ENCODE measurements around the gene ACER3.
"Not testable (repeated sequence)": the region's sequence is repeated elsewhere in the genome, so short reads cannot be mapped to it uniquely, and the experiment has no call there.

Gene ACER3

GRCh38 chr11:76862794-76863193 lies 2.1 kb downstream of the ACER3 start:
- in situ Hi-C loops (cut with MboI; ENCODE audit: low sequenced_read_pairs), result not testable (repeated sequence)

DNA sequence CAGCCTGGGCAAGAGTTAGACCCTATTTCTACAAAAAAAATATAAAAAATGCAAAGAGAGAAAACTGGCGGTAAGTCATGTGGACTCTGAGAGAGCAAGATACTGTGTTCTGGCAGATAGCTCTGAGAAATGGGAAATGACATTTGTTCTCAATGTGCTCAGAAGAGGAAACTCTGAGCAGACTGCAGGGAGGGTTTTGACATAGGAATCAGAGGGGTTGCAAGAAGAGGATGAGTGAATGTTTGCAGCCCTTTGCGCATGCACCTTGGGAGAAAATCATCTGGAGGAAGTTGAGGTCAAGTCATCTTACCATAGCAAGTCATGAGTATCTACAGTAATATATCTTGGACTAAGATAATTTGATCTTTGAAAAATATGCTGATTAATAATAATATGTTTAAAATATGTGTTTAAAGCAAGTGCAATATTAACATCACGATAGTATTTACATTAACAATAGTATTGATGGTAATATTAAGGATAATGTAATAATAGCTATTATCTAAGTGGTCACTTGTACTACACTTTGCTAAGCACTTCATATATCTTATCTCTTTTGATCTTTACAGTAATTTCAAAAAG lies 2.6 kb downstream of the ACER3 start:
- in situ Hi-C loops (cut with MboI; ENCODE audit: low sequenced_read_pairs), result no loop called here

GRCh38 chr11:76872959-76873827 lies 12.5 kb downstream of the ACER3 start:
- in situ Hi-C loops (cut with MboI; ENCODE audit: low sequenced_read_pairs), result no loop called here

- in situ Hi-C loops (cut with MboI; ENCODE audit: low sequenced_read_pairs), result no loop called here
Observed at GRCh38 chr11:76878014-76878413, 17.3 kb downstream of the ACER3 start.

DNA sequence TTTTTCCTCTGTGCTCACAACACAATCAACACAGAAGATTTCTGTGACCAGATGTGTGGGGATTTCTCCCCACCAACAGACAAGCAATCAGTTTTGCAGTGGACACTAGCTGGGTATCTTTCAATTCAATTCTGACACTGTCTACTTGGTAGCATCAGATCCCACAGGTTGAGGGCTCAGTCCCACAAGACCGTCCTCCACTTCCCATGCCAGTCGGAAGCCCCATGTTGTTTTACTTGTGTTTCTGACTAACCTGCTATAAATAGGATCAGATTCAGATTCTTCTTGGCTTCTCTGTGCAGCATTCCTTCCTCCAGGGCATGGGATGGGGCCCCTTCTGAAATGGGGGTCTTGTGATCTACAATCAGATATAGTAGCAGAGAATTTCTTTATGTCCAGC lies 19.6 kb downstream of the ACER3 start:
- in situ Hi-C loops (cut with MboI; ENCODE audit: low sequenced_read_pairs), result no loop called here

GRCh38 chr11:76880956-76881355 lies 20.2 kb downstream of the ACER3 start:
- in situ Hi-C loops (cut with MboI; ENCODE audit: low sequenced_read_pairs), result no loop called here

DNA sequence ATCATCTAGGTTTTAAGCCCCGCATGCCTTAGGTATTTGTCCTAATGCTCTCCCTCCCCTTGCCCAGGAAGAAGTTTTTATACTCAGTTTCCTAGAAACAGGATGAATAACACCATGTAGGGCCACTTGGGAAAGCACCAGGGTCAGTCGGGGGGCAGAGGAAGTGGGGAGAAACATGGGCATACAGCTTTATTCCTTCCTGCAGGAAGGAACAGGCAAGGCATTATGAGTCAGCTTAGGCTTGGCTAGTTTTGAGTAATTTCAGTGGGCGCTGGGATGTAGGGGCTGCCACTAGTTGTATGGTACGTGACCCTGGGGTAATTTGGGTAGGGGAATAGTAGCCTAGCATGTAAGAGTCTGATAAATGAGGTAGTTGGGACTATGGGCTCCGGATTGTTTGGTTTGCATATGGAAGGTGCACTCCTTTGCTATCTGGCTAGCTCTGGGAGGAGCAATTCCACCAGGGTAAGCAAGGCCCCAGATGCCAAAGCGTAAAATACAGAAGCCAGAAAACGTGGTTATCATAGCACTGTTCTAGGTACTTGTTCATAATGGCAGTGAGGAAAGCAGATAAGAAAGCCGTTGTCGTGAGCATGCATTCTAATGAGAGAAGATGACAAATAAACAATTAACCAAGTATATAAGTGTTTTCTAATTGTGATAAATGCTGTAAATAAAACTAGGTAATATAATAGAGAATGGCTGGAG lies 24.8 kb downstream of the ACER3 start:
- in situ Hi-C loops (cut with MboI; ENCODE audit: low sequenced_read_pairs), result no loop called here

DNA sequence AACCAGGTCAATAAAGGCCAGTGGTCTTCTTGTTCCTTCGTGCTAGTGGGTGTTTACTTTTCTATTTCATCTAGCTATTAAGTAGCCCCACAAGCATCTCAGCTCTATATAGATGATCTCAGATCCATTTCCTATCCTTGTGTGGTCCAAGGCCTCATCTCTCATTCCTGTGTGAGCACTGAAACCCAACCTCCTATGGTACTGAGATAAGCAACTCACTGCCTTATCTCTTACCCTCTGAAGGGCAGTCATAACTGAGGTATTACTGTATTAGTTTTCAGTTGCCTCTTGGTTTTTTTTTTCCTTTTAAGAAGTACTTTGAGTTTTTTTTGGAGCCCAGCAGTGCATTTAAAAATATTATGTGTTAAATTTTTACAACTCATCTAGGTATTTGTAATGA lies 28.3 kb downstream of the ACER3 start:
- in situ Hi-C loops (cut with MboI; ENCODE audit: low sequenced_read_pairs), result no loop called here

DNA sequence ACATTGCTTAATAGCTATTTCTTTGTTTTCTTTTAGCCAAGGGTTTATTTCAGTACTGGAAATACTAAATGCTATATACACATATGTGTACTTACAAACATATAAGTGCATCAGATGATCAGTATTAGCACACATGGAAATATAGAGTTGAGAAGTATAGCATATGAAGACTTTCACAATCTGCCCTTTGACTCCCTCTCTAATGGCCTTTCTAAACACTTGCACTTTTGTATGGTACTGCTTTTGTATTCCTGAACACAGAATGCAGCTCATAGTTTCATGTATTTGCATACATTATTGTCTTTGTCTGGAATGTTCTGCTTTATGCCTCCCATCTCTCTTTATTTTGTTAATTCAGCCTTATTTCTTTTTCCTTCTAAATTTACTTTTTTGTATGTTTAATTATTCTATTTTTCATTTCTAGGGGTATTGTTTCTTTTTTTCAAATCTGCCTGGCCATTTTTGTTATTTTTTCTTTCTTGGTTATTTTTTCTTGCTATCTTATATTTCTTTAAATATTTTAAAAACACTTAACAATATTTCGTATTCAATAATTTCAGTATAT lies 28.8 kb downstream of the ACER3 start:
- in situ Hi-C loops (cut with MboI; ENCODE audit: low sequenced_read_pairs), result no loop called here

- in situ Hi-C loops (cut with MboI; ENCODE audit: low sequenced_read_pairs), result no loop called here
Observed at GRCh38 chr11:76890329-76890728, 29.6 kb downstream of the ACER3 start.

DNA sequence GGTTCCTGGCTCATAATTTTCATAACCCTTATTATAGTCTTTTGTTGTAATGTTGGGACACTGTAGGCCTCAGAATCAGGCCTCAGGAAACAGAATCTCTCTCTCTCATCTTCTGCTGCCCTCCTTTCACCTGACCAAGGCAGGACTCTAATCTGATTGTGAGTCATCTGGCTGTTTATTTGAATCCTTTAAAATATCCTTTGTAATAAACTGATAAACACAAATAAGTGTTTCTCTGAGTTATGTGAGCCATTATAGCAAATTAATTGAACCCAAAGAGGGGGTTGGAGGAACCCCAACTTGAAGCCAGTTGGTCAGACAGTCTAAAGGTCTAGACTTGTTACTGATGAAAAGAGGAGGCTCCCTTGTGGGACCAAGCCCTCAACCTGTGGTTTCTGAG lies 30.6 kb downstream of the ACER3 start:
- in situ Hi-C loops (cut with MboI; ENCODE audit: low sequenced_read_pairs), result no loop called here

DNA sequence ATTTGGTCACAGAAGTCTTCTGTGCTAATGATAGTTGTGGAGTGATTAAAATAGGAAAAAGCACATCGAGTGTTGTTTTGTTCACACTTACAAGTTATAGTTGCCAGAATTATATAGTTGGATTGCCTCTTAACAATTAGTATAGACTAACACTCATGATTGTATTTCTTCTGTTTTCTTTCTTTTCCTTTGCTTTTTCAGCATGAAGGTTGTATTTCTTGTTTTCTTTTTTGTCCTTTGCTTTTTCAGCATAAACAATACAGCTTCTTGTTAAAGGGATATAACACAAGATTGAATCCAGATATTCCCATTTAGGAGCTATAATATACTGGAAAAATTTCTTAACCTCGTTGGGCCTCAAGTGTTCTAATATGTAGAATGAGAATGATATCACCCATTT lies 31.1 kb downstream of the ACER3 start:
- in situ Hi-C loops (cut with MboI; ENCODE audit: low sequenced_read_pairs), result no loop called here

DNA sequence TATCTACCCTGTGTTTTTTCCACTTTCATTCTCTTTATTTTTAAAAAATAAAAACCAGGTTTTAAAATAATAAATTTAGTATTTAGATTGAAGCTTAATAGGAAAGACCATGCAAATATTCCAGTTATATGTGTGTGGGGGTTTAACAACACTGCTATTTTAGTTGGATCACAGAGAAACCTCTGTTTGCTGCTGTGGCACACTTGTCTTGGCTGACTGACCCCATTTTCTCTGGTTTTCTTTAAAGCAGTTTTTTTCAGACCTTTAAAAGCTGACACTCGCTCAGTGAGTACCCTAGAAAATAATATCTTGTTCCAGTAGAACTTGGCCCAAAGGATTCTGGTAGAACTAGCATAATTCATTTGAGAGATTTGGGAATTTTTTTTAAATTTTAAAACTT lies 31.6 kb downstream of the ACER3 start:
- in situ Hi-C loops (cut with MboI; ENCODE audit: low sequenced_read_pairs), result no loop called here

DNA sequence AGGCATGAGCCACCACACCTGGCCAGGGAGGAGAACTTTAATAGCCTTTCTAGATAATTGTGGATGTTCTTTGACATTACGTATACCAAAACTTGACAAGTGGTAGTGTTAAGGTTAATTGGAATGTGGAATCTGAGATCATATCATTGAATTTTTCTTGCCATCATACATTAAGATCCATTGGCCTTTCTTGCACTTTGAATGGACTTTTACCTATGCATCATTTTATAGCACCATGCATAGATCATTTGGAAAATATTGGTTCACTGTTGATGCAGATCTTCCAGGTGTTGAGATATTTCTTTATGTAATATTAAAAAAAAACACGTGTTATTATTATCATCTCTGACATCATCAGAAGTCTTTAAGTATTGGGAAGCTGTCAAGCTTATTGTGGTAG lies 36.5 kb downstream of the ACER3 start:
- in situ Hi-C loops (cut with MboI; ENCODE audit: low sequenced_read_pairs), result no loop called here

GRCh38 chr11:76901144-76901543 lies 40.4 kb downstream of the ACER3 start:
- in situ Hi-C loops (cut with MboI; ENCODE audit: low sequenced_read_pairs), result no loop called here

- in situ Hi-C loops (cut with MboI; ENCODE audit: low sequenced_read_pairs), result not testable (repeated sequence)
Observed at GRCh38 chr11:76901622-76902021, 40.9 kb downstream of the ACER3 start.

DNA sequence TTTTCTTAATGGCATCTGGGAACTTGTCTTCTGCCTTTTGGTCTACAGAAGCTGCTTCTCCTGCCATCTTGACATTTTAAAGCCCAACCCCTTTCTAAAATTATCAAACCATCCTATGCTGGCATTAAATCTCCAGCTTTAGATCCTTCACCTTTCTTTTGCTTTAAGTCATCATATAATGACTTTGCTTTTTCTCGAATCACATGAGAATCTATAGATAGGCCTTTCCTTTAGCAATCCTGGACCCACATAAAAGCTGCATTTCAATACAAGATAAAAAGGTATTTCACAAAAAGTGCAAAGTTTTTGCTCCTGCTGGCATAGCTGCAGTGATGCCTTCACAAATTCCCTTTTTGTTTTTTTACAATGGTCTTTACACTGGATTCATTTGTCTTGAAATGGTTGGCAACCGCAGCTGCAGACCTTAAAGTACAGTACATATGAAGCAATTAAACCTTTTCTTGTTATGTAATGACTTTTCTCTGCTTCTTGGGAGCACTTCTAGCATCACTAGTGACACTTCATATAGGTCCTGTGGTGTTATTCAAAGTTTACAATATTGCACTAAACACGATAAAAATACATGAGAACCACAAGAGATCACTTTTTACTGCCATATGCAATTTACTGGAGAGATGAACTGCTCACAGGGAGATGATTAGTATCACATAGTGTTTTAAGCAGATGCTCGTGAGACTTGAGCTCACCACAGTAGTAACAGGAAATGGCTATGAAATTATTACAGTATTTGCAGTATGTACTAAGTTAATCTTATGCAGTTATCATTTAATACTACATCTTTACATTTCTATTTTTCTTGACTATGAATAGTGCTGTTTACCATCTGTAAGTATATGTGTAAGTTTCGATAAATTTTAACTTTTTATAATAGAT lies 41.6 kb downstream of the ACER3 start:
- in situ Hi-C loops (cut with MboI; ENCODE audit: low sequenced_read_pairs), result no loop called here

- in situ Hi-C loops (cut with MboI; ENCODE audit: low sequenced_read_pairs), result no loop called here
Observed at GRCh38 chr11:76903325-76903724, 42.6 kb downstream of the ACER3 start.

DNA sequence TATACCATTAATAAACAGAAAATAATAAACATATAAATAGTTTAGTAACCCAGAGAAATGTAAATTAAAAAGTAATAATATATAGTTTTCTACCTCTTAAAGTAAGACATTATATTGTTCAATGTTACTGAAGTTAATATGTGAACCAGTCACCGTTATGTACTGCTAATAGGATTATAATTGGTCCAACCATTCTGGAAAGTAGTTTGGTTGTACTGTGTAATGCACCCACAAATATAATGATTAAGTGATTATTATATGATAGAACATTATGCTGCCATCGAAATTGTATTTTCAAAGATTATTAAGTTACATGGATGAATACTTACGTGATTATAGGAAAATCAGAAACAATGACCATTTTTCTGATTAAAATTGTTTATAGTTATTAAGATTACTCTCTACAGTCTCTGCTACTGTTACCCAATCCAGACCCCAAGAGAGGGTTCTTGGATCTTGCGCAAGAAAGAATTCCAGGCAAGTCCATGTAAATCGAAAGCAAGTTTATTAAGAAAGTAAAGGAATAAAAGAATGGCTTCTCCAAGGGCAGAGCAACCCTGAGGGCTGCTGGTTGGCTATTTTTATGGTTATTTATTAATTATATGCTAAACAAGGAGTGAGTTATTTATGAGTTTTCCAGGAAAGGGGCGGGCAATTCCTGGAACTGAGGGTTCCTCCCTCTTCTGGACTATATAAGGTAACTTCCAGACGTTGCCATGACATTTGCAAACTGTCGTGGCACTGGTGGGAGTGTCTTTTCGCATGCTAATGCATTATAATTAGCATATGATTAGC lies 50.1 kb downstream of the ACER3 start:
- in situ Hi-C loops (cut with MboI; ENCODE audit: low sequenced_read_pairs), result loop anchor here (10.0 kb wide), 1 partner anchor 96 kb away; no protein-coding TSS in a partner anchor

DNA sequence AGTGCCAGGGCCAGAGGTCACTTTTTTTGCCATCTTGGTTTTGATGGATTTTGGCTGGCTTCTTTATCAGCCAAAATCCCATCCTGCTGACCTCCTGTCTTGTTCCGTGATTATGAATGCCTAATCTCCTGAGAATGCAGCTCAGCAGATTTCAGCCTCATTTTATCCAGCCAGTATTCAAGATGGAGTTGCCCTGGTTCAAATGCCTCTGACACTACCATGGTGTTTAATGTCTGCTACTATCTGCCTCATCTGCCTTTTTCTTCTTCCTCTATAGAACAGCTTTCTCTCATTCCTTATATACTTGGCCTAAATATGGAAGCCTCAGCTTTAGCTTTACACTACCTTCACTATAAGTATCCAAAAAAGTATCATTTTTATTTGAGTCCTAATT lies 50.7 kb downstream of the ACER3 start:
- in situ Hi-C loops (cut with MboI; ENCODE audit: low sequenced_read_pairs), result loop anchor here (10.0 kb wide), 1 partner anchor 97 kb away; no protein-coding TSS in a partner anchor
